Measurements from ENCODE around the gene APEH. TPM values are rescaled to one million over a fixed set of nuclear protein-coding genes. Genes with fewer than 3 reads are reported as not detected.
A peak's percentile ranks its signal among the peaks of the same experiment; 100 is the strongest.

The APEH gene
- total and polyA plus RNA-seq, 9 of the 15 experiments (the other 6 are each of a cell fraction or from before 2014, with no cell fraction given), result 70.9 to 177 (median 117) TPM

DNA sequence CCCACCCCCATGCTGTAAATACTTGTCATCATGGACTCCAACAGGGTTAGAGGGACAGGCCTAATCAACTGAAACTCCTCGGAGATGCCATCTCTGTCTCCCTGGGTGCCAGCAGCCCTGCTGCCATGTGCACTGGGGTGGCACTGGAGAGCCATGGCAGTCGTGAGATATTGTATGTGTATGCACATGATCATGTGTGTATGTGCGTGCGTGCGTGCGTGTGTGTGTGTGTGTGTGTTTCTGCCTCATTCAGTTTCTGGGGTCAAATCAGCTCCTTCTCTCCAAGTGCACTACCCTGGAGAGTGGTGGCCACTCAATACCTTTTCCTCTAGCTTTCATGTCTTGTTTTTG is 3.2 kb upstream of the APEH start:
- ATAC-seq, result no peak
- no peak for FAIRE-seq
- Histone ChIP-seq H3K4me1 (replicated peaks in 1 of 2; ENCODE audit: control insufficient read depth in 2 of 2, insufficient read depth in 2 of 2, low read length in 2 of 2) (peaks cover 17 to 36% of the 10 kb centered on the region in 2 experiments; a peak in 4 of 5 replicates), H2AFZ (ENCODE audit: low read depth, low read length) (no peak overlapping the region), H3K4me2 (ENCODE audit: insufficient read depth, low read length) (no peak overlapping the region), H3K9ac (ENCODE audit: insufficient read depth in 1 of 2, low read depth in 2 of 2, low read length in 2 of 2) (peak overlapping the region in 1 of 2 experiments; percentile 45; a peak in 1 of 4 replicates), H3K27me3 (ENCODE audit: control insufficient read depth in 2 of 2, insufficient read depth in 2 of 2, low read length in 2 of 2) (no peaks in the 10 kb centered on the region), H3K27ac (ENCODE audit: extremely low read depth, low read depth, low read length) (no peak overlapping the region), H4K20me1 (replicated peaks; ENCODE audit: control insufficient read depth, insufficient read depth, low read length) (no peaks in the 10 kb centered on the region; the same call in 1 of the 2 replicates), H3K4me3 (no peak overlapping the region), H3K79me2 (ENCODE audit: control insufficient read depth, insufficient read depth, low read length) (peaks cover 25% of the 10 kb centered on the region), H3K36me3 (ENCODE audit: control insufficient read depth, insufficient read depth, low read length) (peaks cover 10% of the 10 kb centered on the region; the same call in 2 of the 3 replicates), H3K9me1 (ENCODE audit: control insufficient read depth, insufficient read depth, low read length) (peaks cover 2% of the 10 kb centered on the region), H3K9me3 (replicated peaks; ENCODE audit: control insufficient read depth, insufficient read depth, low read depth, low read length) (no peaks in the 10 kb centered on the region)
- in situ Hi-C loops (cut with MboI), result loop anchor here (5.0 kb wide), 1 partner anchor 129 kb away; no protein-coding TSS in a partner anchor
- ChIA-PET CTCF (ENCODE audit: low intra/inter-chr PET ratio) (interaction anchor here (0.6 to 1.9 kb wide), 4 partner anchors 61 to 1092 kb away, joined by 3 to 21 read pairs (median 4); no protein-coding TSS in a partner anchor), POLR2A (no interaction called here)
- 62% methylated on average over 3 of the region's 6 CpGs for WGBS (ENCODE audit: insufficient coverage, low coverage, missing lambda C conversion rate)
- TF ChIP-seq ATF7 (IDR thresholded peaks at IDR 0.05), result no peak
- no peak for DNase-seq (ENCODE audit: extremely low read depth in 1 of 4, low spot score in 3 of 4)
- intact Hi-C loops (cut with micrococcal nuclease), result loop anchor here (1.0 to 5.0 kb wide), 3 partner anchors 104 to 217 kb away; no protein-coding TSS in a partner anchor
- BruUV-seq (replicated peaks), result no TSS peak

GRCh38 chr3:49671291-49672288 is 2.6 kb upstream of the APEH start:
- FAIRE-seq (peak; percentile 89), DNase-seq (ENCODE audit: extremely low read depth in 1 of 4, low spot score in 3 of 4) (peak; percentile 65 to 80 (median 70)), ATAC-seq (peak; percentile 61)
- no TSS peak for BruUV-seq (replicated peaks)
- no peak overlapping the region for H3K4me3 ChIP-seq
- peaks cover 29% of the 10 kb centered on the region for H3K79me2 ChIP-seq (ENCODE audit: control insufficient read depth, insufficient read depth, low read length)
- peaks cover 2% of the 10 kb centered on the region for H3K9me1 ChIP-seq (ENCODE audit: control insufficient read depth, insufficient read depth, low read length)
- peaks cover 17 to 38% of the 10 kb centered on the region in 2 experiments; a peak in 4 of 5 replicates for H3K4me1 ChIP-seq (replicated peaks in 1 of 2; ENCODE audit: control insufficient read depth in 2 of 2, insufficient read depth in 2 of 2, low read length in 2 of 2)
- H2AFZ ChIP-seq (ENCODE audit: low read depth, low read length), result no peak overlapping the region
- H3K36me3 ChIP-seq (ENCODE audit: control insufficient read depth, insufficient read depth, low read length), result peaks cover 17% of the 10 kb centered on the region; the same call in 2 of the 3 replicates
- no peaks in the 10 kb centered on the region for H3K9me3 ChIP-seq (replicated peaks; ENCODE audit: control insufficient read depth, insufficient read depth, low read depth, low read length)
- ChIA-PET POLR2A (interaction anchor here (0.6 kb wide), 2 partner anchors 41 to 424 kb away, joined by 3 read pairs; no protein-coding TSS in a partner anchor), CTCF (ENCODE audit: low intra/inter-chr PET ratio) (interaction anchor here (0.6 to 1.9 kb wide), 5 partner anchors 61 to 658 kb away, joined by 3 to 21 read pairs (median 4); no protein-coding TSS in a partner anchor)
- H3K27ac ChIP-seq (ENCODE audit: extremely low read depth, low read depth, low read length), result peak overlapping the region; percentile 54; the same call in 1 of the 3 replicates
- no peak overlapping the region for H3K4me2 ChIP-seq (ENCODE audit: insufficient read depth, low read length)
- peak overlapping the region in 1 of 2 experiments; percentile 26; a peak in 2 of 4 replicates for H3K9ac ChIP-seq (ENCODE audit: insufficient read depth in 1 of 2, low read depth in 2 of 2, low read length in 2 of 2)
- in situ Hi-C loops (cut with MboI) (loop anchor here (5.0 kb wide), 1 partner anchor 129 kb away; no protein-coding TSS in a partner anchor), intact Hi-C loops (cut with micrococcal nuclease) (loop anchor here (1.0 to 5.0 kb wide), 3 partner anchors 104 to 217 kb away; no protein-coding TSS in a partner anchor)
- H3K27me3 ChIP-seq (ENCODE audit: control insufficient read depth in 2 of 2, insufficient read depth in 2 of 2, low read length in 2 of 2), result no peaks in the 10 kb centered on the region
- WGBS (ENCODE audit: insufficient coverage, low coverage, missing lambda C conversion rate), result 28% methylated on average over 8 of the region's 11 CpGs
- H4K20me1 ChIP-seq (replicated peaks; ENCODE audit: control insufficient read depth, insufficient read depth, low read length), result no peaks in the 10 kb centered on the region; the same call in 1 of the 2 replicates
- TF ChIP-seq EHMT2 (IDR thresholded peaks at IDR 0.05) (no peak), HIVEP1 (CRISPR knock-in tag; IDR thresholded peaks at IDR 0.05) (no peak), SMAD3 (CRISPR knock-in tag; conservative IDR thresholded peaks at IDR 0.05) (no peak), SLC30A9 (CRISPR knock-in tag; IDR thresholded peaks at IDR 0.05) (no peak), ZNF668 (CRISPR knock-in tag; IDR thresholded peaks at IDR 0.05) (no peak)
- TF ChIP-seq, protein P1, sequence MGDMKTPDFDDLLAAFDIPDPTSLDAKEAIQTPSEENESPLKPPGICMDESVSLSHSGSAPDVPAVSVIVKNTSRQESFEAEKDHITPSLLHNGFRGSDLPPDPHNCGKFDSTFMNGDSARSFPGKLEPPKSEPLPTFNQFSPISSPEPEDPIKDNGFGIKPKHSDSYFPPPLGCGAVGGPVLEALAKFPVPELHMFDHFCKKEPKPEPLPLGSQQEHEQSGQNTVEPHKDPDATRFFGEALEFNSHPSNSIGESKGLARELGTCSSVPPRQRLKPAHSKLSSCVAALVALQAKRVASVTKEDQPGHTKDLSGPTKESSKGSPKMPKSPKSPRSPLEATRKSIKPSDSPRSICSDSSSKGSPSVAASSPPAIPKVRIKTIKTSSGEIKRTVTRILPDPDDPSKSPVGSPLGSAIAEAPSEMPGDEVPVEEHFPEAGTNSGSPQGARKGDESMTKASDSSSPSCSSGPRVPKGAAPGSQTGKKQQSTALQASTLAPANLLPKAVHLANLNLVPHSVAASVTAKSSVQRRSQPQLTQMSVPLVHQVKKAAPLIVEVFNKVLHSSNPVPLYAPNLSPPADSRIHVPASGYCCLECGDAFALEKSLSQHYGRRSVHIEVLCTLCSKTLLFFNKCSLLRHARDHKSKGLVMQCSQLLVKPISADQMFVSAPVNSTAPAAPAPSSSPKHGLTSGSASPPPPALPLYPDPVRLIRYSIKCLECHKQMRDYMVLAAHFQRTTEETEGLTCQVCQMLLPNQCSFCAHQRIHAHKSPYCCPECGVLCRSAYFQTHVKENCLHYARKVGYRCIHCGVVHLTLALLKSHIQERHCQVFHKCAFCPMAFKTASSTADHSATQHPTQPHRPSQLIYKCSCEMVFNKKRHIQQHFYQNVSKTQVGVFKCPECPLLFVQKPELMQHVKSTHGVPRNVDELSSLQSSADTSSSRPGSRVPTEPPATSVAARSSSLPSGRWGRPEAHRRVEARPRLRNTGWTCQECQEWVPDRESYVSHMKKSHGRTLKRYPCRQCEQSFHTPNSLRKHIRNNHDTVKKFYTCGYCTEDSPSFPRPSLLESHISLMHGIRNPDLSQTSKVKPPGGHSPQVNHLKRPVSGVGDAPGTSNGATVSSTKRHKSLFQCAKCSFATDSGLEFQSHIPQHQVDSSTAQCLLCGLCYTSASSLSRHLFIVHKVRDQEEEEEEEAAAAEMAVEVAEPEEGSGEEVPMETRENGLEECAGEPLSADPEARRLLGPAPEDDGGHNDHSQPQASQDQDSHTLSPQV (IDR thresholded peaks at IDR 0.05), result no peak
